Caki2 (cell line): ENCODE data around the gene MAST1. TPM values are rescaled to one million over a fixed set of nuclear protein-coding genes. Genes with fewer than 3 reads are reported as not detected.
"Not testable (repeated sequence)": the region's sequence is repeated elsewhere in the genome, so short reads cannot be mapped to it uniquely, and the experiment has no call there.

Source experiments
- DNase-seq: peaks from one replicate; pipeline ENCODE4 v3.0.0-alpha.2; 2015; ENCODE audit warnings: low read depth
- in situ Hi-C: cut with HindIII; loops from 2 replicates; pipeline ENCODE4 v1.10.0; 2016; ENCODE audit warnings: low sequenced_read_pairs, low pct_unique_long_range_greater_than_20kb, mixed read lengths
- total RNA-seq: library from RNA; depleted of rRNA; stranded (reverse); fragments of >200 nt; shearing (Covaris generic); gene quantifications from 2 replicates; pipeline ENCODE4 v1.2.3, GENCODE V29; 2014; ENCODE audit warnings: low replicate concordance

MAST1 gene
- total RNA-seq, 1 experiment from 2014 or later: 1.8 TPM

DNA sequence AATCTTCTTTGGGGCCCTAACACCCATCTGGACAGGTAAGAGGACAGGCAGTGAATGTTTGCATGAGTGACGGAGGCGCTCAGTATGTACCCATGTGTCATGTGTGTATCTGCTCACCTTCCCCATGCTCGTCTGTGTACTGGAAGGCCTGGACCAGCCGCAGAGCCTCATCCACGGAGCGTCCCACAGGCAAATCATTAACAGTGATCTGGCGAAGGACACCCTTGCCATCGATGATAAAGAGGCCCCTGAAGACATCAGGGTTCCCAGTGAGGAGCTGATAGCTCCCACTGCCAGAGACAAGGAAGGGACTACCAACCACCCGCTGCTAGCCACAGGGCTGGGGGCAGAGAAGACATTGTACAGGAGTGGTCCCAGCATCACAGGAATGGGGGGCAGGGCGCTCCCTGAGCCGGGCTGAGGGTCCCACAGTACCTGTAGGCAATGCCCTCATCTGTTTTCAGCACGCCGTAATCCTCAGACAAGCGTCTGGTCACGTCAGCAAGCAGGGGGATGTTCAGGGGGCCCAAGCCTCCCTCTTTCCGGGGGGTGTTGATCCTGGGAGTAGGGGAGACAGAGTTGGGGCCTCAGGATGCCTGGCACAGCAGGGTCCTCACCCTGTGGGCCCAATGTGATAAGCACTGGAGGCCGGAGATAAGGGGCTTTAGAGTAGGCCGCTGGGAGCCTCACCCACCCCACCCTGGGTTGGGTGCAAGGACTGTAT lies 38.4 kb upstream of the MAST1 start:
- in situ Hi-C loops: no loop called here
- DNase-seq: no peak

DNA sequence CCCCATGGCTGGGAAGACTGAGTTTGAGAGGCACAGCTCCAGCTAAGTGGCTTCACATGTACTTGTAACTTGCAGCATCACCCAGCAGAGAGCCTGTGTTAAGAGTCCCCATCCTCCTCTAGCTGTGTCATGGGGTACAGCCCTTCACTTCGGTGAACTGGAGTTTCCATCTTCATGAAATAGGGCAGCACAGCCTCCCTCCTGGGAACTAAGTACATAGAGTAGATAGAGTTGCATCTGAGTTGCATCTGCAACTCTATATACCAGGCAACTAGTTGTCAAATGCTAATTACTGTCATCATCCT lies 37.9 kb upstream of the MAST1 start:
- in situ Hi-C loops: no loop called here

DNA sequence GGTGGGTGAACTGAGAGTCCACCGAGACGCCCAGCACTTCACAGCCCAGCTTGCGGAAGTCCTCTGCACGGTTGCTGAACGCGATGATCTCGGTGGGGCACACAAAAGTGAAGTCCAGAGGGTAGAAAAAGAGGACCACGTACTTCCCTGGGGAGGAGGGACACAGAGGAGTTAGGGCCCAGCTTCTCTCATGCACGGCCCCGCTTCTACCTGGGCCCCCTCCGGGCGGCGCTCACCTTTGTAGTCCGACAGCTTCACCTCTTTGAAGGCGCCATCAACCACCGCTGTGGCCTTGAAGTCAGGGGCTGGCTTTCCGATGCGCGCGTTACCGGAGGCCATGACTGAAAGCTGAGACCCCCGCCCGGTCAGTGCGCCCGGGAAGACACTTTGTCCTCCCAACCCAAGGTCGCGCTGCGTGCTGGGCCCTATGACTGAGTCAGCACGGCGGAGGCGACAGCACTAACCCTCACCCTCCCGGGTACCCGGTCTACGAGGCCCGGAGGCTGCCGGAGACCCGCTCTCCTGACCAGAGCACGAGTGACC lies 37.3 kb upstream of the MAST1 start:
- no peak for DNase-seq
- in situ Hi-C loops: no loop called here

More for the DNA sequence above, 37.9 kb upstream of the MAST1 start:
- no peak for DNase-seq

DNA sequence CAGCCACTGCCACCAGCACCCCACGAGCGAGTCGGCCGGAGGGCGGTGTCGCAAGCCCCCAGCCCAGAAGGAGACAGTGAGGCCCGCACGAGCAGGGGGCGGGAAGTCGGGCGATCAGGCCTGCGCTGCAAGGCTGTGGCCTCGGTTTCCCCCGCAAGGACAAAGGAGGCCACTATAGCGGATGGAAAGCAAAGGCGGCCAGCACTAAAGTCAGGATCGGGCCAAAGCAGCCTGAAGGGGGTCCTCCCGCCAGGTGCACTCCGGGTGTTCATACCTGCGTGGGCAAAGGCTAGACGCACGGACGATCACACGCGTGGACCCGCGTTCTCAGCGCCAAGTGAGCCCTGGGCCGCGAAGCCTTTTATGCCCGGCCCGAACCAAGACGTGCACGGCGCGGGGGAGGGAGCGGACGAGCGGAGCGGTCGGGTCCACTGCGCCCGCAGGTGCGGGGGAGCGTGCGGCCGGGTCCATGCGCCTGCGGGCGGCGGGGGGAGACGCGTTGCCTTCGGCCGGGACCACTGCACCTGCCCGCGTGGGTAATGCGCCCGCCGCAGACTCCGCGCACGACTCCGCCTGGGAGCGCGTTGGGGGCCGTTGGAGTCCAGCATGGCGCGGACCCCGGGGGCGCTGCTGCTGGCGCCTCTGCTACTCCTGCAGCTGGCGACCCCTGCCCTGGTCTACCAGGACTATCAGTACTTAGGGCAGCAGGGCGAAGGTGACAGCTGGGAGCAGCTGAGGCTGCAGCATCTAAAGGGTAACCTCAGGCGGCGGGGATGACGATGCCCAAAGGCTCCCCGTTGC lies 36.6 kb upstream of the MAST1 start, which contains the start of the genes PRDX2 and THSD8:
Gene PRDX2 (minus strand): TSS at position 335 of the 801 bp plus-strand sequence. CDS start 539 bp downstream, outside the sequence.
Gene THSD8 (plus strand): TSS at position 604 of the 801 bp plus-strand sequence. CDS start 3 bp downstream, at position 607.
- no peak for DNase-seq
- in situ Hi-C loops: no loop called here

DNA sequence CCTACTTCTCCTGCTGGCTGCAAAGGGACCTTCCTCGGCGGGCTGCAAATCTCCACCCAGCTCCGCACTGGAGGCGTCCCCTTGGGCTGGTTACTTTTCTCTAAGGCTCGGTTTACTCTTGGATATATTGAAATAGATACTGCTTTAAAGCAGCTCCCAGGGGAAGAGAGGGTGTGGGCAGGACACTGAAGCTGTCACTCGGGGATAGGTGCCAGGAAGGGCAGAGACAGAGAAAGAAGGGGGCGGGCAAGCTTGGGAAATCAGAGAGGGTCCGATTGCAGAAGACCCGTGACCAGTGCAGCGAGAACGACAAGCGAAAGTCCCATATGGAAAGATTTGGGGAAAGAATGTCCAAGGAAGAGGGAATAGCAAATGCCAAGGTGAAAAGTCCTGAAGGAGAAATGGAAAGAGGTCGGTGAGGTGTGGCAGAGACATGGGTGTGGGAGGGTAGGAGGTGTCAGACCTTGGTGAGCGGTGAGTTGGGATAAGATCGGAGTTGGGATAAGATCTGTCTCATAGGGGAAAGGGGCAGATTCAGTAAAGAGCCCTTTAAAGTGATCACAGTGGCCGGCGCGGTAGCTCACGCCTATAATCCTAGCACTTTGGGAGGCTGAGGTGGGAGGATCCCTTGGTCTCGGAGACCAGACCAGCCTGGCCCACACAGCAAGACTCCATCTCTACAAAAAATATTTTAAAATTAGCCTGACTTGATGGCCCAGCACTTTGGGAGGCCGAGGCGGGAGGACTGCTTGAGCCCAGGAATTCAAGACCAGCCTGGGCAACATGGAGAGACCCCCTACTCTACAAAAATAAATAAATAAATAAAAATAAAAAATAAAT lies 35.8 kb upstream of the MAST1 start:
- DNase-seq: no peak
- in situ Hi-C loops: no loop called here

DNA sequence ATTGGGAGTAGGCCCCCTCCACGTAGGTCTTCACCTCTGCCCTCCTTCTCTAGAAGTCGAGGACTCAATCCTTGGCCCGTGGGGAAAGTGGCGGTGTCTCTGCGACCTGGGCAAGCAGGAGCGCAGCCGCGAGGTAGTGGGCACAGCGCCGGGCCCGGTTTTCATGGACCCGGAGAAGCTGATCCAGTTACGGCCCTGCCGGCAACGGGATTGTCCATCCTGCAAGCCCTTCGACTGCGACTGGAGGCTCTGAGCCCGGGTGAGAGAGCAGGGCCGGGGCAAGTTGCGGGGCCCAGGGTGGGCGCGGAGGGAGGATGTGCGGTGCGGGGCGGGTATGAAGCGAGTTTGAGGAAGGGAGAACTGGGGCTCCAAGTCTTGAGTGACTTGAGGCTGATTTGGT lies 34.3 kb upstream of the MAST1 start:
- in situ Hi-C loops: no loop called here
- no peak for DNase-seq

DNA sequence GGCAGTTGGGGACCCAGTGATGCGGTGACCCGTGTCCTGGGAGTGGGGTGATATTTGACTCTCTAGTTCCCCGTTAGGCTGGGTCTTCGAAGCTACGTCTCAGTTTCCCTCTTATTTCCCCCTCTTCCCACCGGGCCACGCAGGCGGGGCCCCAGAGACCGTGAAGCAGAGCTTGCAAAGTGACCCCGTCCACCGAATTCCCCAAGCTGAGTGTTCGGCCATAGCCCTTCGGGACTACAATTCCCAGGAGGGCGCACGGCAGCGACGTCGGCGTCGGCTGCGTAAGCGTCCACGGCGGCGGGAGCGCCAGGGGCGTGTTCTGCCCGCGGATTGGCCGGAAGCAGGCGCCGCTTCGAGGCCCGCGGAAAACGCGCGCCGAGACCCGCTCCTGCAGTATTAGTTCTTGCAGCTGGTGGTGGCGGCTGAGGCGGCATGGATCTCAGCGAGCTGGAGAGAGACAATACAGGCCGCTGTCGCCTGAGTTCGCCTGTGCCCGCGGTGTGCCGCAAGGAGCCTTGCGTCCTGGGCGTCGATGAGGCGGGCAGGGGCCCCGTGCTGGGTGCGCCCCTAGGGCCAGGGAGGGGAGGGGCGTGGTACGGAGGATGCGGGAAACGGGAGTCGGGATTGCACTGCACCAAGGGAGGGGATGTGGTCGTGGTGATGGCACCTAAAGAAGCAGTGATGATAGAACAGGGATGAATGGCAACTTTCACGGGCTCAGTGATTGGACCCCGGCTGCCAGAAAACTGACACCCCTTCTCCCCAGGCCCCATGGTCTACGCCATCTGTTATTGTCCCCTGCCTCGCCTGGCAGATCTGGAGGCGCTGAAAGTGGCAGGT lies 31.9 kb upstream of the MAST1 start, which contains the start of gene RNASEH2A:
Gene RNASEH2A (plus strand): TSS at position 343 of the 840 bp plus-strand sequence. CDS start 90 bp downstream, at position 433.
- peak; percentile 85 for DNase-seq
- in situ Hi-C loops: no loop called here

DNA sequence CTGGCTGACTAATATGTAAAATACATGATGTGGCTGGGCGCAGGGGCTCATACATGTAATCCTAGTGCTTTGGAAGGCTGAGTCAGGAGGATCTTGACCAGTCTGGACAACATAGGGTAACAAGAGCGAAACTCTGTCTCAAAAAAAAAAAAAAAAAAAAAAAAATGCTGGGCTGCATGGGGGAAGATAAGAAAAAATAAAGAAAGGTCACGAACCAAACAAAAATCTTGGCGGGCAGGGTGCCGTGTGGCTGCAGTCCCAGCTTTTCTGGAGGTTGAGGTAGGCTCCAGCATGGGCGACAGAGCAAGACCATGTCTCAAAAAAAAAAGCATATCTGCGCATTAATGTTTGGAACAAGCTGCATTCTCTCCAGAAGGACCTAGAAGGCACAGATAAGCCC lies 23.2 kb upstream of the MAST1 start:
- no peak for DNase-seq
- in situ Hi-C loops: no loop called here

DNA sequence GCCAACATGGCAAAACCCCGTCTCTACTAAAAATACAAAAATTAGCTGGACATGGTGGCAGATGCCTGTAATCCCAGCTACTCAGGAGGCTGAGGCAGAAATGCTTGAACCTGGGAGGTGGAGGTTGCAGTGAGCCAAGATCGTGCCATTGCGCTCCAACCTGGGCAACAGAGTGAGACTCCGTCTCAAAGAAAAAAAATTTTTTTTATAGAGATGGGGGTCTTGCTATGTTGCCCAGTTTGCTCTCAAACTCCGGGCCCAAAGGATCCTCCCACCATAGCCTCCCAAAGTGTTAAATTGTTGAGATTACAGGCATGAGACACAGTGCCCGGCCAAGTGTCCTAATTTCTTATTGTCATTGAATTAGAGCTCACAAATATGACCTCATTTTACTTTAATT lies 21.1 kb upstream of the MAST1 start:
- in situ Hi-C loops, DNase-seq: not testable (repeated sequence)

DNA sequence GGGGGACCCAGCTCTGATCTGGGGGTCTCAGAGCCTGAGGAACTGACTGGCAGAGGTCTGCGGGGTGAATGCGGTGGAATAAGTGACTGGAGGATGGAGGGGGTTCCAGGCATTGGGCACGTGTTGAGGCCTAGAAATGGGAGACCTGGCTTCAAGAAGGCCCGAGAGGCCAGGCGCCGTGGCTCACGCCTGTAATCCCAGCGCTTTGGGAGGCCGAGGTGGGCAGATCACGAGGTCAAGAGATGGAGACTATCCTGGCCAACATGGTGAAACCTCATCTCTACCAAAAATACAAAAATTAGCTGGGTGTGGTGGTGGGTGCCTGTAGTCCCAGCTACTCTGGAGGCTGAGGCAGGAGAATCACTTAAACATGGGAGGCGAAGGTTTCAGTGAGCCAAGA lies 20.5 kb upstream of the MAST1 start:
- in situ Hi-C loops, DNase-seq: not testable (repeated sequence)

DNA sequence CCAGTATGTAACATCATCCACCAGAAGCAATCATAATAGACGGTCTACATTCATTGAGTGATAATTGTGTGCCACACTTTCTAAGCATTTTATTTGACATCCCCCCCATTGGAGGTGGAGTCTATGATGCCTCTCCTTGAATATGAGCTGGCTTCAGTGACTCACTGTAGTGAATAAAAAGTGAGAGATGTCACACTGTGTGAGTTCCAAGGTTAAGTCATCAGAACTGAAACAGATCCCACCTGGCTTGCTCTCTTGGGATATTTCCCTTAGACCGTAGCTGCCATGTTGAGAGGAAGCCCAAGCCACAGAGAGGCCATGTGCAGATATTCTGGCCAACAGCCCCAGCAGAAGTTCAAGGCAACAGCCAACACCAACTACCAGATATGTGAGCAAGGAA lies 16.6 kb upstream of the MAST1 start:
- no peak for DNase-seq
- in situ Hi-C loops: no loop called here

DNA sequence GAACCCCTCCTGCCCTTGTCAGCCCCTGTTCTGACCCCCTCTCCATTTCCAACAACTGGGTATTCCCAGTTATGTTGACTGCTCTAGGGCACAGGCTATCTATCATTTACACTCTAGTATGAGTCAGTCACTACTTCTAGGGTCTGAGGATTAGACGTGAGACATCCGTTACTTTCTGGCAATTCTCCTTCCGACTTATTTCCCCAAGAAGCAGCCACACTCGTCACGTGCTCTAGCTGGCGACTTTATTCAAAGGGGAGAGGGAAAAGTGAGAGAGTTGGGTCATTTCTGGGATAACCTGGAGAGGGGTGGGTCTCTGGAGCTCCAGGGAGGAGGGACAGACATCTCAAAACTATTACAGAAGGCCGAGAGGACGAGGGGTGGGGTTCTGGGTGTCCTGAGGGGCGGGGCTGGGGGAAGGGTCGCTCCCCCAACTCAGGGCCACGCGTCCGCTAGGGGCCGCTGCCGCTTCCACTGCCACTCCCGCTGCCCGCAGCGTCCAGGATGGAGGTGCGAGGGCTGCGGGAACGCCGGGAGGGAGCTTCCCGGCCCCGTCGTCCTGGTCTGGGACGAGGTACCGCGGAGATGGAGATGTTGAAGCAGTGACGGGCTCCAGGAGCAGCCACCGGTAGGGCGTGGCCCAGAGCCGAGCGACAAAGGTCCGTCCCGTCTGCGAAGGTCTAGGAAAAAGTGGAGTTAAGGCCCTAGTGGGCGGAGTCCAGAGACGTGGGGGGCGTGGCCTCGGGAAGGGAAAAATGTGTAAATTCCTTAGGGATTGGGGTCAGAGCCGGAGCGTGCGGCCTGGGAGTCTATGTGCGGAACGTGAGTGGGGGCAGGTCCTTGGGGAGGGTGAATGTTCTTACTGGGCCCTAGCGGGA lies 12.8 kb upstream of the MAST1 start:
- in situ Hi-C loops: no loop called here
- no peak for DNase-seq

DNA sequence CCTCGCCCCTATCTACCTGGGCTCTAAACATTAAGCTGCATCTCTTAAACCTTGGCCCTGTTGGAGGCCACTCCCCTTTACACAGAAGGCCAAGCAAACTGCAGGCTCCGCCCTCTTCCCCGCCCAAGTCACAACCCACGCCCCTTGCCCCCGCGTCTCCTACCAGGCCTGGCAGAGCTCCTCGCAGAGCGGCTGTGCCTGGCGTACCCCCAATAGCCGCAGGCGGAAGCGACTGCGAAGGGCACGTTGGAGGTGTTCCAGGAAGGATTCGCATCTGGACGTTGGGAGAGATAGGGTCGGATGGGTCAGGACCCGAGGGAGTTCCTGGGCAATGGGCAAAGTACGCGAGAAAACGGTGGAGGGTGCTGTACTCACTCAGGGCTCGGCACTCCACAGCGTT lies 9.8 kb upstream of the MAST1 start:
- DNase-seq: no peak
- in situ Hi-C loops: no loop called here

DNA sequence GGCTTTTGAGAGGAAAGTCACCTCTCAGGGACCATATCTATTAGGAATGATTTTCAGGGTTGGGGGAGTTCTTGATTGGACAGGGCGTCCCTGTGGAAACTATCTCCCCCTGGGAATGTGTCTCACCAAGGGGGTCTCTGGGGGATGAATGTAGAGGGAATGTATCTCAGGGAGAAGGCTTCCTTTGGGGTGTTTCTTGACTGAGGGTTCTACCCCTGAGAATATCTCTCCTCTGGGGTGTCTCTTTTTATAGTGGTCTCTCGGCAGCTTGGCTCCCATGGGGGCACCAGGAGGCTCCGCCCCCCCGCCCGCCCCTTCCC lies 4.9 kb upstream of the MAST1 start:
- in situ Hi-C loops: no loop called here
- DNase-seq: no peak

DNA sequence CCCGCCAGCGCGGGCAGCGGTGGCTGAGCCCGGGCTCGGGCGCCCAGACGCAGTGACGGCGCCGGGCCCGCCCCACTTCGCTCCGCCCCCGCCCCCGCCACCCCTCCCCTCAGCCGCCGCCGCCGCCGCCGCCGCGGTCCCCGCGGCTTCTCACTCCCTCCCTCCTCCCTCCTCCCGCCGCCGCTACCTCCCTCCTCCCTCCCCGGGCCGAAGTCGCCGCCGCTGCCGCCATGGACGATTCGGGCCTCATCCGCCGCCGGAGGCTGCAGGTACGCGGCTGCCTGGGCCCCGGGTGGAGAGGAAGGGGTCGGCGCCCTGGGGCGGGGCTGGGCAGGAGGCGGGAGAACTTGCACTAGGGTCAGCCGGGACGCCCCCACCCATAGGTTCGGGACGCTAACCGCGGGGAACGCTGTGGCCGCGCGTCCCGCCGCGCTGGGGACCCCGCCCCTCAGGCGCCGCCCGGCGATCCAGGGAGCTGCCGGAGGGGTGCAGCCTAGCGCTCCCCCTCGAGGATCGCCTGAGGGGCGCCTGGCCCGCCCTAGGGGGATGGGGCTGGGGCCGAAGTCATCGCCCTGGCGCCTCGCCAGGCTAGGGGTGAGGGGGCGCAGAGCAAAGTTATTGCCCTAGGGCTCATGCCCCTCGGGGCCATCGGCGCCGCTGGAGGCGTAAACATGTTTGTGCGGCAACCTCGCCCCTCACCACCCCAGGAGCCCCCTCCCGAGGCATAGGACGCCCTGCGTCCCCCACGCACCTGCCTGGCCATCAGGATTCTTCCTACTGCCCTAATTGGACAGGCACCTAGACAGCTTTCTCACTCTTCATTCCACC lies 4.4 kb upstream of the MAST1 start:
- in situ Hi-C loops: no loop called here
- DNase-seq: no peak

DNA sequence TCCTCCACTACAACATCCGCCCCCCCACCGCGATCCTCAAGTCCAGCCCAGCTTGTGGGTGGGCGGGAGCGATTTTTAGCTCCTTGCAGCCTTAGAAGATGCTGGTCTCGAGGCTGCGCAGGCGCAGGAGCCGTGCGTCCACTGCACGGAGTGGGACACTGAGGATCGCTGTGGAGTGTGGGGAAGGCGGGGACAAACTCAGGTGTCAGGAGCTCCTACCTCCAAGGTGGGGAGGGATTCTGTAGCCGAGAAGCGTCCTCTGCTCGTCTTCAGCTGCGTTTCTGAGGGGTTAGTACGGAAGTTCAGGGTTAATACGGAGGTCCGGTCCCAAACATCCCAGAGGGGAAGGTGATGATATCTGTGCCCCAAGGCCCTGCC lies 3.8 kb upstream of the MAST1 start, which contains the start of gene RTBDN:
Gene RTBDN (minus strand): TSS at position 14 of the 378 bp plus-strand sequence. CDS start 4,600 bp downstream, outside the sequence.
- in situ Hi-C loops: no loop called here
- DNase-seq: no peak
